WTC11 (cell line): Measurements from ENCODE around the gene GJC1. TPM values are rescaled to one million over a fixed set of nuclear protein-coding genes. Genes with fewer than 3 reads are reported as not detected.
A peak's percentile ranks its signal among the peaks of the same experiment; 100 is the strongest.

ENCODE experiments used
- ATAC-seq: fragments of 200-7000 bp; cut with Tn5 transposase; 2 replicates; pipeline ENCODE4 v1.10.0; 2021; ENCODE audit warnings: mild to moderate bottlenecking, moderate library complexity
- CTCF ChIA-PET: fragments of 300-600 bp; sonication (Branson Sonifier 250); formaldehyde crosslinking; loops from one replicate; lab custom pipeline; 2021; ENCODE audit warnings: antibody characterized with exemption; lab: Charles Lee
- POLR2A ChIA-PET: fragments of 350-600 bp; sonication (Branson Sonifier 250); formaldehyde crosslinking; loops from one replicate; lab custom pipeline; 2021; ENCODE audit warnings: antibody characterized with exemption; lab: Charles Lee
- DNase-seq: peaks from one replicate; pipeline ENCODE4 v3.0.0; 2021; ENCODE audit warnings: low spot score
- H3K27ac Mint-ChIP-seq: 2 replicates; pipeline ENCODE4 v1.8.0; 2021; ENCODE audit warnings: mixed read lengths
- H3K27me3 Mint-ChIP-seq: 2 replicates; pipeline ENCODE4 v1.8.0; 2021; ENCODE audit warnings: low read depth, mild to moderate bottlenecking, moderate library complexity, mixed read lengths
- H3K36me3 Mint-ChIP-seq: 2 replicates; pipeline ENCODE4 v1.8.0; 2021; ENCODE audit warnings: mixed read lengths
- H3K4me1 Mint-ChIP-seq: 2 replicates; pipeline ENCODE4 v1.8.0; 2022; ENCODE audit warnings: mixed read lengths
- H3K4me3 Mint-ChIP-seq: 2 replicates; pipeline ENCODE4 v1.8.0; 2021; ENCODE audit warnings: mild to moderate bottlenecking, moderate library complexity, mixed read lengths
- H3K9me3 Mint-ChIP-seq: 2 replicates; pipeline ENCODE4 v1.8.0; 2021; ENCODE audit warnings: mixed read lengths
- CREB1 ChIP-seq: sonication (generic); formaldehyde crosslinking; IDR thresholded peaks from 2 replicates; pipeline ENCODE4 v1.8.0; 2023; ENCODE audit warnings: mild to moderate bottlenecking, missing genetic modification reagents
- GABPB1 ChIP-seq: sonication (generic); formaldehyde crosslinking; IDR thresholded peaks from 2 replicates; pipeline ENCODE4 v1.8.1; 2023; ENCODE audit warnings: mild to moderate bottlenecking, missing genetic modification reagents
- OVOL2 ChIP-seq: fragments of 250-450 bp; sonication (Bioruptor Pico); IDR thresholded peaks from 2 replicates; pipeline ENCODE4 v1.9.0; 2021; ENCODE audit warnings: mild to moderate bottlenecking, borderline replicate concordance
- SOX15 ChIP-seq: fragments of 250-450 bp; sonication (Bioruptor Pico); IDR thresholded peaks from 2 replicates; pipeline ENCODE4 v1.9.0; 2021; ENCODE audit warnings: mild to moderate bottlenecking
- ZNF423 ChIP-seq: fragments of 250-450 bp; sonication (Bioruptor Pico); IDR thresholded peaks from 2 replicates; pipeline ENCODE4 v2.1.2; 2022; ENCODE audit warnings: mild to moderate bottlenecking, moderate library complexity
- total RNA-seq: library from RNA; stranded (reverse); gene quantifications from 3 replicates; pipeline ENCODE4 v1.2.3, GENCODE V29; 2021
- TF ChIP-seq, protein P1 (sequence below): fragments of 250-450 bp; sonication (Bioruptor Pico); IDR thresholded peaks from 2 replicates; pipeline ENCODE4 v1.8.0; 2021; ENCODE audit warnings: mild to moderate bottlenecking
- TF ChIP-seq, protein P2 (sequence below): sonication (generic); formaldehyde crosslinking; IDR thresholded peaks from 2 replicates; pipeline ENCODE4 v1.8.0; 2023; ENCODE audit warnings: missing genetic modification reagents, mild to moderate bottlenecking, borderline replicate concordance
- TF ChIP-seq, protein P3 (sequence below): fragments of 250-450 bp; sonication (Bioruptor Pico); IDR thresholded peaks from 2 replicates; pipeline ENCODE4 v1.9.0; 2021; ENCODE audit warnings: mild to moderate bottlenecking, borderline replicate concordance
- TF ChIP-seq, protein P4 (sequence below): sonication (generic); formaldehyde crosslinking; IDR thresholded peaks from 2 replicates; pipeline ENCODE4 v1.8.1; 2023; ENCODE audit warnings: mild to moderate bottlenecking, missing genetic modification reagents

The GJC1 gene
- total RNA-seq, 1 experiment from 2014 or later: 104 TPM

DNA sequence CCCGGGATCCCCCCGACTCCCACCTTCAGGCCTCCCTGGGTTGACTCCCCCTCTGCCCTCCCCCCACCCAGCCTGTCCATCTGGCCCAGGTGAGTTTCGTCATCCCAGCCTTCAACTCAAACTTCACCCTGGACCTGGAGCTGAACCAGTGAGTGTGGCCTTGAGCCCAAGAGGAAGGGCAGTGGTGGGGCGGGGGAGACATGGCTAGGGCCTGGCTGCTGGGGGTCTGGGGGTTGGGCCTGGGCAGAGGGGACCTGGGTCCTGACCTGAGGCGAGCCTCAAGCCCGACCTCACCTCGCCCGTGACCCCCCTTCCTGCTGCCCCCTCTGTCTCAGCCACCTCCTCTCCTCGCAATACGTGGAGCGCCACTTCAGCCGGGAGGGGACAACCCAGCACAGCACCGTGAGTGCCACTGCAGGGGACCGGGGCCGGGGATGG lies 60.4 kb downstream of the GJC1 start:
- CTCF ChIA-PET: interaction anchor here (3.1 kb wide), 1 partner anchor 10 kb away, joined by 11 read pairs; no protein-coding TSS in a partner anchor
- H3K4me1 Mint-ChIP-seq: peaks cover 14% of the 10 kb centered on the region
- no peak overlapping the region for H3K27ac Mint-ChIP-seq

More for the DNA sequence above, 60.4 kb downstream of the GJC1 start:
- ATAC-seq (no peak), DNase-seq (no peak)
- Mint-ChIP-seq H3K36me3 (no peaks in the 10 kb centered on the region), H3K9me3 (no peaks in the 10 kb centered on the region), H3K27me3 (0 out of 2 replicates have a peak, but pooled peaks cover under 1% of the 10 kb centered on the region), H3K4me3 (no peak overlapping the region)
- POLR2A ChIA-PET: interaction anchor here (0.5 to 1.3 kb wide), 3 partner anchors 13 to 1289 kb away, joined by 3 to 4 read pairs (median 3); no protein-coding TSS in a partner anchor
- TF ChIP-seq SOX15: no peak
- TF ChIP-seq OVOL2 (CRISPR knock-in tag): no peak
- TF ChIP-seq, protein P1, sequence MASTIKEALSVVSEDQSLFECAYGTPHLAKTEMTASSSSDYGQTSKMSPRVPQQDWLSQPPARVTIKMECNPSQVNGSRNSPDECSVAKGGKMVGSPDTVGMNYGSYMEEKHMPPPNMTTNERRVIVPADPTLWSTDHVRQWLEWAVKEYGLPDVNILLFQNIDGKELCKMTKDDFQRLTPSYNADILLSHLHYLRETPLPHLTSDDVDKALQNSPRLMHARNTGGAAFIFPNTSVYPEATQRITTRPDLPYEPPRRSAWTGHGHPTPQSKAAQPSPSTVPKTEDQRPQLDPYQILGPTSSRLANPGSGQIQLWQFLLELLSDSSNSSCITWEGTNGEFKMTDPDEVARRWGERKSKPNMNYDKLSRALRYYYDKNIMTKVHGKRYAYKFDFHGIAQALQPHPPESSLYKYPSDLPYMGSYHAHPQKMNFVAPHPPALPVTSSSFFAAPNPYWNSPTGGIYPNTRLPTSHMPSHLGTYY (CRISPR knock-in tag): no peak
- TF ChIP-seq, protein P2, sequence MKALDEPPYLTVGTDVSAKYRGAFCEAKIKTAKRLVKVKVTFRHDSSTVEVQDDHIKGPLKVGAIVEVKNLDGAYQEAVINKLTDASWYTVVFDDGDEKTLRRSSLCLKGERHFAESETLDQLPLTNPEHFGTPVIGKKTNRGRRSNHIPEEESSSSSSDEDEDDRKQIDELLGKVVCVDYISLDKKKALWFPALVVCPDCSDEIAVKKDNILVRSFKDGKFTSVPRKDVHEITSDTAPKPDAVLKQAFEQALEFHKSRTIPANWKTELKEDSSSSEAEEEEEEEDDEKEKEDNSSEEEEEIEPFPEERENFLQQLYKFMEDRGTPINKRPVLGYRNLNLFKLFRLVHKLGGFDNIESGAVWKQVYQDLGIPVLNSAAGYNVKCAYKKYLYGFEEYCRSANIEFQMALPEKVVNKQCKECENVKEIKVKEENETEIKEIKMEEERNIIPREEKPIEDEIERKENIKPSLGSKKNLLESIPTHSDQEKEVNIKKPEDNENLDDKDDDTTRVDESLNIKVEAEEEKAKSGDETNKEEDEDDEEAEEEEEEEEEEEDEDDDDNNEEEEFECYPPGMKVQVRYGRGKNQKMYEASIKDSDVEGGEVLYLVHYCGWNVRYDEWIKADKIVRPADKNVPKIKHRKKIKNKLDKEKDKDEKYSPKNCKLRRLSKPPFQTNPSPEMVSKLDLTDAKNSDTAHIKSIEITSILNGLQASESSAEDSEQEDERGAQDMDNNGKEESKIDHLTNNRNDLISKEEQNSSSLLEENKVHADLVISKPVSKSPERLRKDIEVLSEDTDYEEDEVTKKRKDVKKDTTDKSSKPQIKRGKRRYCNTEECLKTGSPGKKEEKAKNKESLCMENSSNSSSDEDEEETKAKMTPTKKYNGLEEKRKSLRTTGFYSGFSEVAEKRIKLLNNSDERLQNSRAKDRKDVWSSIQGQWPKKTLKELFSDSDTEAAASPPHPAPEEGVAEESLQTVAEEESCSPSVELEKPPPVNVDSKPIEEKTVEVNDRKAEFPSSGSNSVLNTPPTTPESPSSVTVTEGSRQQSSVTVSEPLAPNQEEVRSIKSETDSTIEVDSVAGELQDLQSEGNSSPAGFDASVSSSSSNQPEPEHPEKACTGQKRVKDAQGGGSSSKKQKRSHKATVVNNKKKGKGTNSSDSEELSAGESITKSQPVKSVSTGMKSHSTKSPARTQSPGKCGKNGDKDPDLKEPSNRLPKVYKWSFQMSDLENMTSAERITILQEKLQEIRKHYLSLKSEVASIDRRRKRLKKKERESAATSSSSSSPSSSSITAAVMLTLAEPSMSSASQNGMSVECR (CRISPR knock-in tag): no peak
- TF ChIP-seq CREB1 (CRISPR knock-in tag): no peak
- TF ChIP-seq GABPB1 (CRISPR knock-in tag): peak; percentile 73
- TF ChIP-seq ZNF423 (CRISPR knock-in tag): no peak
- TF ChIP-seq, protein P3, sequence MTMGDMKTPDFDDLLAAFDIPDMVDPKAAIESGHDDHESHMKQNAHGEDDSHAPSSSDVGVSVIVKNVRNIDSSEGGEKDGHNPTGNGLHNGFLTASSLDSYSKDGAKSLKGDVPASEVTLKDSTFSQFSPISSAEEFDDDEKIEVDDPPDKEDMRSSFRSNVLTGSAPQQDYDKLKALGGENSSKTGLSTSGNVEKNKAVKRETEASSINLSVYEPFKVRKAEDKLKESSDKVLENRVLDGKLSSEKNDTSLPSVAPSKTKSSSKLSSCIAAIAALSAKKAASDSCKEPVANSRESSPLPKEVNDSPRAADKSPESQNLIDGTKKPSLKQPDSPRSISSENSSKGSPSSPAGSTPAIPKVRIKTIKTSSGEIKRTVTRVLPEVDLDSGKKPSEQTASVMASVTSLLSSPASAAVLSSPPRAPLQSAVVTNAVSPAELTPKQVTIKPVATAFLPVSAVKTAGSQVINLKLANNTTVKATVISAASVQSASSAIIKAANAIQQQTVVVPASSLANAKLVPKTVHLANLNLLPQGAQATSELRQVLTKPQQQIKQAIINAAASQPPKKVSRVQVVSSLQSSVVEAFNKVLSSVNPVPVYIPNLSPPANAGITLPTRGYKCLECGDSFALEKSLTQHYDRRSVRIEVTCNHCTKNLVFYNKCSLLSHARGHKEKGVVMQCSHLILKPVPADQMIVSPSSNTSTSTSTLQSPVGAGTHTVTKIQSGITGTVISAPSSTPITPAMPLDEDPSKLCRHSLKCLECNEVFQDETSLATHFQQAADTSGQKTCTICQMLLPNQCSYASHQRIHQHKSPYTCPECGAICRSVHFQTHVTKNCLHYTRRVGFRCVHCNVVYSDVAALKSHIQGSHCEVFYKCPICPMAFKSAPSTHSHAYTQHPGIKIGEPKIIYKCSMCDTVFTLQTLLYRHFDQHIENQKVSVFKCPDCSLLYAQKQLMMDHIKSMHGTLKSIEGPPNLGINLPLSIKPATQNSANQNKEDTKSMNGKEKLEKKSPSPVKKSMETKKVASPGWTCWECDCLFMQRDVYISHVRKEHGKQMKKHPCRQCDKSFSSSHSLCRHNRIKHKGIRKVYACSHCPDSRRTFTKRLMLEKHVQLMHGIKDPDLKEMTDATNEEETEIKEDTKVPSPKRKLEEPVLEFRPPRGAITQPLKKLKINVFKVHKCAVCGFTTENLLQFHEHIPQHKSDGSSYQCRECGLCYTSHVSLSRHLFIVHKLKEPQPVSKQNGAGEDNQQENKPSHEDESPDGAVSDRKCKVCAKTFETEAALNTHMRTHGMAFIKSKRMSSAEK (CRISPR knock-in tag): no peak
- TF ChIP-seq, protein P4, sequence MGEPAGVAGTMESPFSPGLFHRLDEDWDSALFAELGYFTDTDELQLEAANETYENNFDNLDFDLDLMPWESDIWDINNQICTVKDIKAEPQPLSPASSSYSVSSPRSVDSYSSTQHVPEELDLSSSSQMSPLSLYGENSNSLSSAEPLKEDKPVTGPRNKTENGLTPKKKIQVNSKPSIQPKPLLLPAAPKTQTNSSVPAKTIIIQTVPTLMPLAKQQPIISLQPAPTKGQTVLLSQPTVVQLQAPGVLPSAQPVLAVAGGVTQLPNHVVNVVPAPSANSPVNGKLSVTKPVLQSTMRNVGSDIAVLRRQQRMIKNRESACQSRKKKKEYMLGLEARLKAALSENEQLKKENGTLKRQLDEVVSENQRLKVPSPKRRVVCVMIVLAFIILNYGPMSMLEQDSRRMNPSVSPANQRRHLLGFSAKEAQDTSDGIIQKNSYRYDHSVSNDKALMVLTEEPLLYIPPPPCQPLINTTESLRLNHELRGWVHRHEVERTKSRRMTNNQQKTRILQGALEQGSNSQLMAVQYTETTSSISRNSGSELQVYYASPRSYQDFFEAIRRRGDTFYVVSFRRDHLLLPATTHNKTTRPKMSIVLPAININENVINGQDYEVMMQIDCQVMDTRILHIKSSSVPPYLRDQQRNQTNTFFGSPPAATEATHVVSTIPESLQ (CRISPR knock-in tag): no peak
